ENCODE measurements around the gene DNAJC11.

DNA sequence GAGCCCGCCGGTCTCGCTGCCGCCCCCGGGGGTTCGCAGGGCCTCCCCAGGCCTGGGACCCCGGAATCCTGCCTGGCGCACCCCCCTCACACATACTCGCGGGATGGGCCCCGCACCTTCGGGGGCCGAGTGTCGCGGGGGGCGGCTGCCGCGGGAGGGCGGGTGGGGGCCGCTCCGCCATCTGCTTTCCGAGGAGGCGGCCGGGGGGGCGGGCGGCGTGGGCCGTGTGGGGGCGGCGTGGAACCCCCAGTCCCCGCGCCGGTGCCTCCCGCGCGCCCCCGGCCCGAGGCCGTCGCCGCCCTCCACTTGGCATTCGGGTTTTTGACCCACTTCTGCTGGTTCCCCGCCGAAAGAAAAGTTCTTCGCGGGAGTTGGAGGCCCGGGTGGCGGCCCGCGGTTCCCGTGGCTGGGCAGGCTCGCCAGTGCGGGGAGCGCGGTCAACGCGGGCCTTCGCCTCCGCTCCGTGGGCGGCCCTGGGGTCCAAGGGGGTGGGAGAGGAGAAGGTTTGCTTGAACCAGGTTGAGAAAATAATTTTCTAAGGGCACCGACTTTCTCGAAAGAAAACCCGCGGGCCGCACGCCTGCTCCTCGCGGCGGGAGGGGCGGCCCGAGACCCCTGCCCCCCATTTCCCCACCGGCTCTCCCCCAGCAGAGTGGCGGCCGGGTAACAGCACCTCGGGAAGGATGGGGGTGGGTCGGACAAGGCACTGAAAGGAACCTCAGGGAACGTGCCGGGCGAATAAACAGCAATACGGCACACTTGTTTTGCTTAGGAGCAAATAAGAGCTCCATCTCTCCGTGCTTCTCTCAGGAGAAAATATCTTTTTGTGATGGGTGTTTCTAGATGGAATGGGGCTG lies 86.5 kb downstream of the DNAJC11 start:
- TF ChIP-seq, protein P1, sequence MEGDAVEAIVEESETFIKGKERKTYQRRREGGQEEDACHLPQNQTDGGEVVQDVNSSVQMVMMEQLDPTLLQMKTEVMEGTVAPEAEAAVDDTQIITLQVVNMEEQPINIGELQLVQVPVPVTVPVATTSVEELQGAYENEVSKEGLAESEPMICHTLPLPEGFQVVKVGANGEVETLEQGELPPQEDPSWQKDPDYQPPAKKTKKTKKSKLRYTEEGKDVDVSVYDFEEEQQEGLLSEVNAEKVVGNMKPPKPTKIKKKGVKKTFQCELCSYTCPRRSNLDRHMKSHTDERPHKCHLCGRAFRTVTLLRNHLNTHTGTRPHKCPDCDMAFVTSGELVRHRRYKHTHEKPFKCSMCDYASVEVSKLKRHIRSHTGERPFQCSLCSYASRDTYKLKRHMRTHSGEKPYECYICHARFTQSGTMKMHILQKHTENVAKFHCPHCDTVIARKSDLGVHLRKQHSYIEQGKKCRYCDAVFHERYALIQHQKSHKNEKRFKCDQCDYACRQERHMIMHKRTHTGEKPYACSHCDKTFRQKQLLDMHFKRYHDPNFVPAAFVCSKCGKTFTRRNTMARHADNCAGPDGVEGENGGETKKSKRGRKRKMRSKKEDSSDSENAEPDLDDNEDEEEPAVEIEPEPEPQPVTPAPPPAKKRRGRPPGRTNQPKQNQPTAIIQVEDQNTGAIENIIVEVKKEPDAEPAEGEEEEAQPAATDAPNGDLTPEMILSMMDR (IDR thresholded peaks at IDR 0.05), result no peak
- no peak for TF ChIP-seq POLR2AphosphoS5 (IDR thresholded peaks at IDR 0.05)
